Measurements from ENCODE around the gene OBSL1.
A peak's percentile ranks its signal among the peaks of the same experiment; 100 is the strongest.

DNA sequence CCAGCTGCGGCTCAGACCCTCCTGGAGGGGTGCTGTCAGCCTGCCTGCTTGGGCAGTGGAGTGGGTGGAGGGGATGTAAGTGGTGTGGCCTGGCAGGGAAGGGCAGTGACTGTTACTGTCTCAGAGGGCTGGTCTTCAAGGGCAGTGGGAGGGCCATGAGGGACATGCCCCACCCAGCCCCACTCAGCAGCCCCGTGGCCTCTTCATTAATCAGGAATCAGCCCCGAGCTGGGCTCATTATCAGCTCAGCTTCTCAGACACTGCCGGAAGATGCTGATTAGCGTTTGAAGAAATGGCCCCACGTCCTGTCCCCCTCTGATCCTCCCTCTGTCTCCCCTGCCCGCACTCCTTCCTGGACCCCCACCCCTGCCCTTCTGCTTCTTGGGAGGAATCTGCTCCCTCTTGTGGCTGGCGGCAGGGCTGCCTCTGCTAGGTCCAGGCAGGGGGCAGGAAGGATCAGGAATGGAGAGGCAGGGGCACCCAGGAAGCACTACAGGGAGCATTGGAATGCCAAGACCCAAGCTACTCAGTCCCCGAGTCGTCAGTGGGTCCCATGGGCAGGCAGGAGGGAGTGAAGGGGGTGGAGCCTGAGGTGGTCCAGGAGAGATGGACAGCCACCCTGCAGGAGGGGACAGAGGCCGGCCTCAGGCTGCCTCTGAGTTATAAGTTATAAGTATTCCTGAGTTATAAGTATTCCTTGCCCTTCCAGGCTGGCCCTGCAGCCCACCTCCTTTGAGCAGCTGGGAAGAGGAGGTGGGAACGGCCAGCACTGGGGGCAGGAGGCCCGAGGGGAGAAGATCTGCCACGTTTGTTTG, 50.1 kb downstream of the OBSL1 start:
- TF ChIP-seq, protein P1, sequence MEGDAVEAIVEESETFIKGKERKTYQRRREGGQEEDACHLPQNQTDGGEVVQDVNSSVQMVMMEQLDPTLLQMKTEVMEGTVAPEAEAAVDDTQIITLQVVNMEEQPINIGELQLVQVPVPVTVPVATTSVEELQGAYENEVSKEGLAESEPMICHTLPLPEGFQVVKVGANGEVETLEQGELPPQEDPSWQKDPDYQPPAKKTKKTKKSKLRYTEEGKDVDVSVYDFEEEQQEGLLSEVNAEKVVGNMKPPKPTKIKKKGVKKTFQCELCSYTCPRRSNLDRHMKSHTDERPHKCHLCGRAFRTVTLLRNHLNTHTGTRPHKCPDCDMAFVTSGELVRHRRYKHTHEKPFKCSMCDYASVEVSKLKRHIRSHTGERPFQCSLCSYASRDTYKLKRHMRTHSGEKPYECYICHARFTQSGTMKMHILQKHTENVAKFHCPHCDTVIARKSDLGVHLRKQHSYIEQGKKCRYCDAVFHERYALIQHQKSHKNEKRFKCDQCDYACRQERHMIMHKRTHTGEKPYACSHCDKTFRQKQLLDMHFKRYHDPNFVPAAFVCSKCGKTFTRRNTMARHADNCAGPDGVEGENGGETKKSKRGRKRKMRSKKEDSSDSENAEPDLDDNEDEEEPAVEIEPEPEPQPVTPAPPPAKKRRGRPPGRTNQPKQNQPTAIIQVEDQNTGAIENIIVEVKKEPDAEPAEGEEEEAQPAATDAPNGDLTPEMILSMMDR (IDR thresholded peaks at IDR 0.05), result peak; percentile 5 to 46 (median 28)
- TF ChIP-seq POLR2A (IDR thresholded peaks at IDR 0.05) (no peak), EP300 (IDR thresholded peaks at IDR 0.05) (no peak)

All from tibial nerve (tissue), 4 donors.